Suppressor macrophage treated with lipopolysaccharide for 4 hours (primary cell): ENCODE measurements around the gene KLRF2.

Experiments used
- DNase-seq: peaks from one replicate; pipeline ENCODE4 v3.0.0-alpha.2; 2020

The KLRF2 gene

DNA sequence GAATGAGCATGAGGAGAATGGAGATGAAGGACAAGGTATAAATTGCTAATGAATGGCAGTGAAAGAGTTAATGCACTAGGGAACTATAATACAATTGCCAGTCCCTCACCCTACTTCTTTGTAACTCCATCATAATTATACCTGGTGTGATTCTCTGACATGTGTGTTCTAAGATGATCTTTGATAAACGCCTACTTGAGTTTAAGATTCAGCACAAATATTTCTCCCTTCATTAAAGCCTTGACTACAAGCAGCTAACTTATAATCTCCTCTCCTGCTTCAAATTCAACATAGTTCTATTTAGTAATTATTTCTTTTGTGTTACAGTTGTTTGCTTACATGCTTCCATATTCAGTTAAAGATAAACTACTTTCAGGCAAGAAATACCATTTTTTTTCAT, 60.5 kb downstream of the KLRF2 start:
- DNase-seq: no peak

DNA sequence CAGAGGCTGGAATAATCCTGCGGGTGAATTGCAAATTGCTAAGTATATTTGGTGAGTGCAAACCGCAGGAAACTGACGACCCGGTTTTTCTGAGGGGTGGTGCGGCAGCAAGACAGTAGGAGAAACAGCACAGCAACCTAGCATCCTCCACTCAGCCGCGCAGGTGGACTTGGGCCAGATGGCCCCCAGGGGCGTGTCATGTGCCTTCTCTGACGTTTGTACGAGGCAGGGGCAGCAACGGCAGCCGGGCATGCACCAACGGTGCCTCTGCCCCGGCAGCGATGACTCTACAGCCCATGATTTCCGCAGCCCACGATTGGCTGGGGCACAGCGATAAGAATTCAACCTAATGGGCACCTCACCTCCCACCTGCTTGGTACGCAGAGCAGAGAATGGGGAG, 62.0 kb downstream of the KLRF2 start:
- DNase-seq: peak; percentile 36

DNA sequence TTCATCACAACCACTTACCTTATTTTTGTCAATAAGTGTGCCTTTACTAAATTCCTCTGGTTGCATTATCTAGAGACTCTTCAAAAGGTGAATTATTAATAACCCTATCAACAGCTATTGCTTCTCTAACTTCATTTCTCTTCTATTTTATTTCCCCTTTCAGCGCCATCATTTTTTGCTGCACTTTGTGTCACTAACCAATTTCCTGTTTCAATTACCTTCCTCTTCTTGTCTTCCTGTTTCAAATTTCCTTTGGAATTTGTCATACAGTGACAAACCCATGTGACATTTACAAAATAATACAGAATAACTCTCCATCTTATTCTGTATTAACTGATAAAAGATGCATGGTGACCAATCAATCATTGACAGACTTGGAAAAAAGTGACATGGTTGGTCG, 63.1 kb downstream of the KLRF2 start:
- DNase-seq: peak; percentile 58
